ENCODE data around the gene OR10G8.

GRCh38 chr11:124036666-124037065, 10.1 kb downstream of the OR10G8 start:
- TF ChIP-seq, protein P1, sequence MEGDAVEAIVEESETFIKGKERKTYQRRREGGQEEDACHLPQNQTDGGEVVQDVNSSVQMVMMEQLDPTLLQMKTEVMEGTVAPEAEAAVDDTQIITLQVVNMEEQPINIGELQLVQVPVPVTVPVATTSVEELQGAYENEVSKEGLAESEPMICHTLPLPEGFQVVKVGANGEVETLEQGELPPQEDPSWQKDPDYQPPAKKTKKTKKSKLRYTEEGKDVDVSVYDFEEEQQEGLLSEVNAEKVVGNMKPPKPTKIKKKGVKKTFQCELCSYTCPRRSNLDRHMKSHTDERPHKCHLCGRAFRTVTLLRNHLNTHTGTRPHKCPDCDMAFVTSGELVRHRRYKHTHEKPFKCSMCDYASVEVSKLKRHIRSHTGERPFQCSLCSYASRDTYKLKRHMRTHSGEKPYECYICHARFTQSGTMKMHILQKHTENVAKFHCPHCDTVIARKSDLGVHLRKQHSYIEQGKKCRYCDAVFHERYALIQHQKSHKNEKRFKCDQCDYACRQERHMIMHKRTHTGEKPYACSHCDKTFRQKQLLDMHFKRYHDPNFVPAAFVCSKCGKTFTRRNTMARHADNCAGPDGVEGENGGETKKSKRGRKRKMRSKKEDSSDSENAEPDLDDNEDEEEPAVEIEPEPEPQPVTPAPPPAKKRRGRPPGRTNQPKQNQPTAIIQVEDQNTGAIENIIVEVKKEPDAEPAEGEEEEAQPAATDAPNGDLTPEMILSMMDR (IDR thresholded peaks at IDR 0.05) = no peak
- no peak for TF ChIP-seq POLR2A (IDR thresholded peaks at IDR 0.05)

All from tibial nerve (tissue), 3 donors.